ENCODE data around the gene BUD23.

GRCh38 chr7:73736885-73737284 is 53.5 kb downstream of the BUD23 start:
- no peak for TF ChIP-seq CTCF (IDR thresholded peaks at IDR 0.05)
- TF ChIP-seq POLR2A (IDR thresholded peaks at IDR 0.05) = no peak
